GM19455 (cell line): ENCODE measurements around the gene KDM6A.
"Not testable (repeated sequence)": the region's sequence is repeated elsewhere in the genome, so short reads cannot be mapped to it uniquely, and the experiment has no call there.

Source experiments
- ATAC-seq: cut with Tn5 transposase; IDR thresholded peaks from one replicate; pipeline ENCODE4 v1.9.1; 2021; ENCODE audit not compliant: unreplicated experiment

KDM6A gene

DNA sequence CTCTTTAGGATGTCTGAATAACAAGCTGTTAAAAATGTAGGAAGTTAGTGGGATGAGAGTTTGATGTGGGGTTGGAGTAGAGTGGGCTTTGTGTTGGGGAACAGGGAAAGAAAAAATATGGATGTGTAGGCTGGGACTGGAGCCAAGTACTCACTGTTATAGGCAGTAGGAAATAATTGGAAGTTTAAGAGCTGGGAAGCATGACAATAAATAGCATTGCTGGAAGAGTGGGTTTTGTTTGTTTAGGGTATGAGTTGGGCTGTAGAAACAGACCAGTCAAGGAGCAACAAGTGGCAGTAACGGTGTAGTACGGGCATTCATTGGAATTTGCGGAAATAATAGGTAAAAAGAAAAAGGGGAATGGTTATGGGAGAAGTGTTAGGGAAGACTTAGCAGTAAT lies 81.6 kb downstream of the KDM6A start:
- ATAC-seq = no peak

DNA sequence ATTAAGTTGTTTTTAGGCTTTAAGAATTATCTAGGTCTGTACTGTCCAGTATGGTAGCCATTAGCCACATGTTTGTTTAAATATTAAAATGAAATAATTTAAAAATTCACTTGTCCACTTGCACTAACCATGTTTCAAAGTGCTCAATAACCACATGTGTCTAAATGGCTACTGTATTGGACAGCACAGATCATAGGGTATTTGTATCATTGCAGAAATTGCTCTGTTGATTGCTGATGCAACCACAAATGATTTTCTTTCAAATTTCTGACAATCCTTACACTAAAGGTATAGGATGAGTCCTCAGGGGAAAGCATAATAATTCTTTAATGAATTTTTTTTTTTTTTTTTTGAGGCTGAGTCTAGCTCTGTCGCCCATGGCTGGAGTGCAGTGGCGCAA lies 84.9 kb downstream of the KDM6A start:
- ATAC-seq = no peak

DNA sequence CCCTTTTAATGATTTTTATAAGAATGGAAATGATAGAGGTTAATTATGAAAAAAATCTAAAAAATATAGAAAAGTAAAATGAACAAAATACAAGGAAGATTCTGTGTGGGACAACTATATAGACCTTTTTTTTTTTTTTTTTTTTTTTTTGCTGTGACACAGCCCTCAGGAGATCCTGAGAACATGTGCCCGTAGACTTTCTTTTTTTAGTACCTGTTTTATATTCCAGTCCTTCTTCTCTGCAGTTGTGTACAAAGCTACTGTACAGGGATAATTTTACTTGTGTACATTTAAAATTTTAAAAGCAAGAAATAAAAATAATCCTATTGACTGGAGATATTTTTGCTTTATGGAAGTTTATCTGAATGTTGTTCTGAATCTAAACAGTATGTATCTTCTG lies 85.5 kb downstream of the KDM6A start:
- ATAC-seq = no peak

DNA sequence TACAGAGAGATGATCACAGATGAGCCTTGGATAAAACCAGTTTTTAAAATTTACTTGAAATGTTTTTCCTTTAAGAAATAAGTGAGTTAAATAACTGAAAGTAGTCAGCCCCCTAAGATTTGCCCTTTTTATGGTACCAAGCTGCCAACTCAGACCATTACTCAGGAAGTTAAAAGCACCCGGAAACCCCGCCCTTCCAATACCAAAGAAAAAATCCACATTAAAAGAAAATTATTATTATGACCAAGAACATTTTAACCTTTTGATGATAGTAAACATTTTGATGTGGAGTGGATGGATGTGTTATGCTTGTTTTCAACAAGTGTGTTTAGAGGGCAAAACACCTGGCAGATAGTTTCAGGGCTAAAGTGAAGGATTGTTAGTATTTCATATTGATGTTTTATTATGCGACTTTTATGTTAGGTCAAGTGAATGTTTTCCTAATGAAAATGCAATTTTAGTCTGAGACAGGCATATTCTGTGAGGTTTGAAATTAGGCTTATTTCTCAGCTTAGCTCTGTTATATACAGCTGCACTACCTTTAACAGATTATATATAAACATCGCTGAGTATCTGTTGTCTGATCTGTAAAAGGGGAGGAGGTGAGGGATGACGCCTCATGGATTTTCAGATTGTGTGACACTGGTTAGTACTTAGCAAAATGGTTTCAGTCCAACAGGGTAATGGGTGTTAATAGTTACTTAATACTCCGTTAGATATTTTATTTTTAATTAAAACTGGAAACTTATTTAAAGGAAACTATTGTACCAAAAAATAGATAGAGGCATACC lies 89.0 kb downstream of the KDM6A start:
- no peak for ATAC-seq

DNA sequence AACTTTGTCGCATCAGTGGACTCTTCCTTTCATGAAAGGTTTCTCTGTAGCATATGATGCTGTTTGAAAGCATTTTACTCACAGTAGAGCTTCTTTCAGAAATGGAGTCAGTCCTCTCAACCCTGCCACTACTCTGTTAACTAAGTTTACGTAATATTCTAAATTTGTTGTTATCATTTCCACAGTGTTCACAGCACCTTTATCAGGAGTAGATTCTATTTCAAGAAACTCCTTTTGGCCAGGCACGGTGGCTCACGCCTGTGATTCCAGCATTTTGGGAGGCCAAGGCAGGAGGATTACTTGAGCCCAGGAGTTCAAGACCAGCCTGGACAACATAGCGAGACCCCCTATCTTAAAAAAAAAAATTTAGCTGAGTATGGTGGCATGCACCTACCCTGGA lies 90.0 kb downstream of the KDM6A start:
- no peak for ATAC-seq

DNA sequence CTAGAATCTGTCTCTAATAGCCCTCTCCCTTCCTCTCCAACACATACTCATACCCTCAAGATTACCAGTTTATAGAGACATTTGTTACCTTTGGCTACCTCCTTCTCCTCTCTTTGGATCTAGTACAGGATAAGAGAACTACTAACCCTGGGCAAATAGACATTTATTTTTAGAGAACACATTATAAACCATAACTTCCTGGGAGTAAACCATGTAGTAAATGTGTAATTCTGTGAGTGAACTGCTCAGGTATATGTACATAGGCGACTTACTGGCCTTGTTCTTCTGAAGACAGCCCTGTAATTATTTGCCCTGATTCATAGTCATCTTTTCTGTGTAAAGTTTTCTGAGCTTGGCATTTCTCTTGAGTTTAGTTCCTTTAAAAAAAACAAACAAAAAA lies 94.2 kb downstream of the KDM6A start:
- no peak for ATAC-seq

DNA sequence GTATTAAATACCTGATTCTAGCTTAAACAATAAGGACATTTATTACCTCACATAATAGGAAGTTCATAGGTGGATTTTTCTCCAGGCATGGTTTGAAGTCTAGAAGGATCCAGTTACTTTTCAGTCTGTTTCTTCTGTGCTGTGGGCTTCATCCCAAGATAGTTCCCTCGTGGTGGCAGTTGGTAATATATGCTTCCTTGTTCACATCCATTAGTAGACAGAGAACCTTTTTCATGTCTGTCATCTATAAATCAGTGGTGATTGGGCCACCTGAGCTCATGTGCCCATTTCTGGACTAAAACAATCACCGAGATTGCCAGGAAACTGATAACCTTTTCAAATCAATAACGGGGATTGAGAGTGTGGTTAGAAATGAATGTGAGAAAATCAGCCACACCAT lies 97.7 kb downstream of the KDM6A start:
- ATAC-seq = no peak

DNA sequence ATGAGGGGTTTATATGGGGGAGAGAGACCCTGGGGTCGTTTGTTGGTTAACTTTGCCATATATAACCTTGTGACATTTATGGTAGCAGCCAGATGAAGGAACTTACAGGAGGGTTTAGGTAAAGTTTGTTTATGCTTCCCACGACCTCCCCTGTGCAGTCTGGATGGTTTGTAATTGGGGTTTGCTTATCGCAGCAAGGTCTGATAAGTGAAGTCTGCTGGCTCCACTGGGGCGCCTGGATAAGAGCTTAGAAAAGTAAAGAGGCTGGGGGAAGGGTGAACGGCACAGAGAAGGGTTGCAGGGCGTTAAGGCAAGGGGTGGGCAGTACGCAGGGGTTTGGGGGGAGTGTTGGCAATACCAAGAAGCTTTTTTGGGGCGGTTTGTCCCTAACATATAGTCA lies 98.7 kb downstream of the KDM6A start:
- no peak for ATAC-seq

DNA sequence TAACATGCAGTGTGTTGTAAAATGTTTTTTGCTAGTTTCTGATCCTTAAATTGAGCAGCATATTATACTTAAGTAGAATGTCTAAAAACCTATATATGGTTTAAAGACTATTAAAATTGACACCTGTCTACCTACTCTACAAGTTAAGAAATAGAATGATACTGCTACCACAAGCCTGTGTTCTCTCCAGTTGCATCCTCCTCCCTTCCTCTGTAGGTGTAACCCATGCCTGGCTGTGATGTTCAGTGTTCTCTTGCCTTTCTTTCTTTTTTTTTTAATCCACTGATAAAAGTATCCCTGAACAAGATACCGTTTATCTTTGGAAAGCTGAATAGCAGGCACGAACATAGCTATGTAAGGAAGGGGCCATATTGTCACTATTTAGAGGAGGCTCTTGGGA lies 99.1 kb downstream of the KDM6A start:
- ATAC-seq = no peak

DNA sequence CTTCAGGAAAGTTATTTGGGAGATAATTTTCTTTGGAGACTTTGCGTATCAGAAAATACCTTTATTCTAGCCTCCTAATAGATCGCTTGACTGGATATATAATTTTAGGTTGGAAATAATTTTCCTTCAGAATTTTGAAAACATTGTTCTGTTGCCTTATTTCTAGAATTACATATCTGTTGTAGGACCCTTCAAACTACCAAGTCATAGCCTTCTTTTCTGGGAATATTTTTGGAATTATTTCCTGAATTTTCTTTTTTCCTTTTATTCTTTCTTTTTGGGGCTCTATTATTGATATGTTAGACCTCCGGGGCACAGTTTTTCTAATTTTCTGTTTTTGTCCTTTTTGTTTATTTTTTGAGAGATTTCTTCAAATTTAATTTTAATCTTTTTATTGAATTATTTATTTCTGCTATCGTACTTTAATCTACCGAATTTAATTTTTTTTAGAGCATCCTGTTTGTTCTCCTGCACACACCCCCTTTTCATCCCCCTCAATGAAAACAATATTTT lies 100.5 kb downstream of the KDM6A start:
- no peak for ATAC-seq

DNA sequence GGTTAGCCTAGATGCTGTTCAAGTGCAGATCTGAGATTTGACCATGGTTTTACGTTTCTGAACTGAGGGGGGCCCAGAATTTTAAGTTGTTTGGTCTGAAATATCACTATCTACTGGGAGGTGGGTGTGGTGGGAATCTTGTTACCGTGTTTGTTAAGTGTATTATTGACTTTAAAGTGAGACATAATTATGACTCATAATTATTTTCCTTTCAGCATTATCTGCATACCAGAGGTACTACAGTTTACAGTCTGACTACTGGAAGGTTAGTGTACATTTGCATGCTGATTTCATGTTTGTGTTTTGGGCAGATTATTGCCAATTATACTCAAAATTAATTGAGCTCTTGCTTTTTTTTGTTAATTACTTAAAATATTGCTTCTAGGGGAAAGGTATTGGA lies 101.5 kb downstream of the KDM6A start:
- no peak for ATAC-seq

DNA sequence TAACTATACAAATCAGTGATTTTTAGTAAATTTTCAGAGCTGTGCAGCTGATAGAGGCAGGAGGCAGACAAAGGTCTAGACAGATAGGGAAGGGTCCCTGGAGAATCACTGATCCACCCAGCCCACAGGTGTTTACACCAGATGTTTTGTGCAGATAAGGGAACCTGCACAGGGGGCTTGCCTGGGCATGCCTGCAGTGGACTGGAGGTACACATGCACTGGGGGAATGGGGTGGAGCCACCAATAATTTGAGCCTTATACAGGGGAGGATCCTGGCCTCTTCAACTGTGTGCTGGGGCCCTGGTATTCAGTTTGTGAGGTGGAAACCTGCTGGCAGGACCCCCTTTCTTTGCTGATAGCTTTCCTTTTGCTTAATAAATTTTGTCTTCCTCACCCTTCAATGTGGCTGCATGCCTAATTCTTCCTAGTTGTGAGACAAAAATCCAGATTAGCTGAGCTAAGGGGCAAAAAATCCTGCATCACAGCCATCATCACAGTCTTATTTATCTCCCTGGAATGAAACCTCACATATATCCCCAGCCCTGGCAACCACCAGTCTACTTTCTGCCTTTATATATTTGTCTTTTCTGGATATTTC lies 102.8 kb downstream of the KDM6A start:
- no peak for ATAC-seq

DNA sequence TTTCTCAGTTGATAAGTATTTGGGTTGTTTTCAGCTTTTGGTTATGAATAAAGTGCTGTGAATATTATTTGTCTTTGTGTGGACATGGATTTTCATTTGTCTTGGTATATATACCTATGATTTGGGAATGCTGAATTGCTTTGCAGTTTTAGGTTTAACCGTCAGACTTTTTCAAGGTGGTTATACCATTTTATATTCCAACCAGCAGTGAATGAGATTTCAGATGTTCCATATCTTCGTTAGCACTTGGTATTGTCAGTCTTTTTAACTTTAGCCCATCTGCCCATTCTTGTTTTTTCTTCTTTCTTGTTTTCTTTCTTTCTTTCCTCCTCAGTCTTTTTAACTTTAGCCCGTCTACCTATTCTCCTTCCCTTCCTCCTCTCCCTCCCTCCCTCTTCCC lies 106.0 kb downstream of the KDM6A start:
- ATAC-seq = no peak

DNA sequence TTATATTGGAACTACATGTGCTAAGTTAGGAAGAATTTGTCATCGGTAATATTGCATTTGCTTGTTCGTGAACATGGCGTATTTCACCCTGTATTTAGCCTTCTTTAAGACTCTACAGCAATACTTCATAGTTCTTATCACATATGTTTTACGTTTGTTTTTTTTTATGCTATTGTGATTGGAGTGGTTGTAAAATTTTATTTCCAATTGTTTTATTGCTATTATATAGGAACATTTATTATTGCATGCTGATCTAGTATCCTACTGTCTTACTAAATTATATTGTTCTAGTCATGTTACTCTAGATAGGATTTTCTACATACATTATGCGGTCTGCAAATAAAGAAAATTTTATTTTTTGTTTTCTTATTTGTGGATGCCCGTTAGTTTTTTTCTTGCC lies 107.4 kb downstream of the KDM6A start:
- ATAC-seq = no peak

DNA sequence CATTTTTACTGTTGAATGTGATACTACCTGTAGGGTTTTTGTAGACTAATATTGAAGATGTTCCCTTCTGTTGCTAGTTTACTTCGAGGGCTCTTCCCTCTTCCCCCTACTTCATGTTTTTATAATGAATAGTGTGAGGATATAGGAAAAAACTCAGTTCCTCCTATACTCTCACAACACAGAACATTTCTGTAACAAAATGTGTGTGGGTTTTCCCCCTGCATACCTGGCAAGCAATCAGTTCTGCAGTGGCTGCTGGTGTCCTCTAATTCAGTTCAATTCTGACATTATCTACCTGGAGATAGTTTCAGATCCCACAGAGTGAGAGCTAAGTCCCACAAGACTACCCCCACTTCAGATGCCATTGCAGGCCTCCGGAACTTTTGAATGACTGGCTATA lies 107.9 kb downstream of the KDM6A start:
- ATAC-seq = no peak

DNA sequence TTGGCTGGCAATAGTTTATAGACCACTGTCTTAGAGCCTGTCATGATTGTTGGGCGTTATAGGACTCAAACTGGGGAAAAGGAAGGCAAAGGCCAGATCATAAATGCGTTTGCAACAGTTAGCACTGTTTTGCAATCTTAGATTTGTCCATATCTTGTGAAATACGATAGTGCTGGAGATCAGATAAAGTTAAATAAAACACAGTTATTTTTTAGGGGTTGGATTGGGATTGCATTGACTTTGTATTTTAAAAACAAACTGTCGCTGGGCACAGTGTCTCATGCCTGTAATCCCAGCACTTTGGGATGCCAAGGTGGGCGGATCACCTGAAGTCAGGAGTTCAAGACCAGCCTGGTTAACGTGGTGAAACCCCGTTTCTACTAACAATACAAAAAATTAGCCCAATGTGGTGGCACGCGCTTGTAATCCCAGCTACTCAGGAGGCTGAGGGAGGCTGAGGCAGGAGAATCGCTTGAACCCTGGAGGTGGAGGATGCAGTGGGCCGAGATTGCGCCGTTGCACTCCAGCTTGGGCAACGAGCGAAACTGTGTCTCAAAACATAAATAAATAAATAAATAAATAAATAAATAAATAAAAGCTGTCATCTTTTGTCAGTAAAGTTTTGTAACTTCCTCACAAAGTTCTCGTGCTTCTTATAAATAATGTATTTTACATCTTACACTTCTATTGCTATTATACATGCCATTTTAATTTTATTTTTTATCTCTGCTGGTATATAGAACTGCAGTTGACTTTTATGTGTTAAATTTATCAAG lies 117.2 kb downstream of the KDM6A start:
- no peak for ATAC-seq

DNA sequence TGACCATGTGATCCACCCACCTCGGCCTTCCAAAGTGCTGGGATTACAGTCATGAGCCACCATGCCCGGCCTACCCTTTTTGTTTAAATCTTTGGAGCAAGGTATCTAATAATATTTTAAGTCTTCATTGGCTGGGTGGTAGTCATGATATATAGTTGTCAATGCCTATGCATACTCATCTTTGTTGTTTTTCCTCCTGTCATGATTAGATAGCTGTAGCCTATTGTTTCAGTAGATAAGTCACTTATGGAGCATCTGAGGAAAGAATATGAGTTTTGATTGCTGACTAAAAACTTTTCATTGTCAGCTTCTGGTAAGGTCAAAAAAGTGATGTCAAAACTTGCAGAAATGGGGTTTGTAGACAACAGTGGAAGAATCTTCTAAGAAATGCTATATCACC lies 119.8 kb downstream of the KDM6A start:
- no peak for ATAC-seq

DNA sequence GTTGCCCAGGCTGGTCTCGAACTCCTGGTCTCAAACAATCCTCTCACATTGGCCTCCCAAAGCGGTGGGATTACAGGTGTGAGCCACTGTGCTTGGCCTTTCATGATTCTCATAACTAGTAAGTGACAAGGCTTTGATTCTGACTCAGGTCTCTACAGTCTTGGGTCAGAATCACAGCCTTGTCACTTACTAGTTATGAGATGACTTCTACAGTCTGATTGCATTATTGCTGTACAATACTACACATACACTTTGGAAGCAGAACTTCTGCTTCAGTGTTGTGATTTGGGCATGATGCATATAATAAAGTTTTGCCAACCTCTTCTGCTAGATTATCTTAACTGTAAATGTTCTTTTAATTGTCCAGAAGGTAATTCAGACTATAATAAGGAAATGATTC lies 123.3 kb downstream of the KDM6A start:
- no peak for ATAC-seq

DNA sequence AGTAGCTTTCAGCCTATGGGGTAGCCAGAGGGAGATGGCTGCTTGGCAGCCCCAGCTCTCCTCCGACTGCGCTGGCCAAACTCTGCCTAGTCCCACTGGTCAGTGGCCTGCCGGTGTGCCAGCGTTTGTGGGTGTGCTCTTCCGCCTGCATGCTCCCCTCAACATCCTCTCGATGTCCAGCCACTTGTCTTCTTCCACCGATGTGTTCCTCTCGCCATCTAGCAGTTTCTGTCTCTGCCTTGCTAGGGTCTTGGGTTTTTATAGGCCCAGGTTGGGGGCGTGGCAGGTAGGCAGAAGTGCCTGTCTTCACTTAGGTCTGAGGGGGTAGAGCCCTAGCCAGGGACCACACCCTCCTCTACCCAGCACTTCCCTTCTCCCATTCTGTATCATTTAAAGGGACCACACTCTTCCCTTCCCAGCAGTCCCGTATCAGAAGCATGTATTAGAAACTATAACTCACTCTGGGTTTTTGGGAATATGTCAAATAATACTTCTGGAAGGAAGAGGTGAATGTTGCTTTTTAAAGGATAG lies 124.4 kb downstream of the KDM6A start:
- ATAC-seq = no peak

DNA sequence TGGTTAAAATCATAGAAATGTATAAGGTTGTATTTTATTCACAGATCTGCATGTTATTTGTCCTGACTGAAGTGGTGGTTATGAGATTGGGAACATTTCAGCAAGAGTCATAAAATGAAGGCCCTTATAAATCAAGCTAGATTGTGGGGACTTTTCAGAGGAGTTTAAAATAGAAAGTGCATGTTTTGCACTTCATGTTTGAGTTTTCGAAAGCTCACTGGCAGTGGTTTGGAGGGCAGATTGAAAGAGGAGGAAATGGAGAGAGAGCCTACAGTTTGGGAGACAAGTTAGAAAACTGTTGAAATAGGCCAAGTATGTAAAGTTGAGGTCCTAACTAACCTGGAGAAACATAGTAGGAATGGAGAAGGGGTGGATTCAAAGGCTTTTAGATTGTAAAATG lies 124.9 kb downstream of the KDM6A start:
- no peak for ATAC-seq

DNA sequence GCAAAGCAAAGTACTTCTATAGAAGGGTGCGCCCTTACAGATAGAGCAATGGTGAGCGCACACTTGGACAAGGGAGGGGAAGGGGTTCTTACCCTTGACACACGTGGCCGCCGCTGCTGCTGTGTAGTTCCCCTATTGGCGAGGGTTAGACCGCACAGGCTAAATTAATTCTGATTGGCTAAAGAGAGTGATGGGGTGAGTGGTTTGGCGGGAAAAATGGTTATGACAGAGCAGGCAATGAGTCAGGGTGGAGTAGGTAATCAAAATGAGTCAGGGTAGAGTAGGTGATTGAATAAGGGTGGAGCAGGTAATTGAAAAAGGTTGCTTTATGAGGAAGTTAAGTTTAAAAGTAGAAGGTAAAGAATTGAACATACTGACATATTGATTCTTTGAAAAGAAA lies 126.2 kb downstream of the KDM6A start:
- ATAC-seq = not testable (repeated sequence)

DNA sequence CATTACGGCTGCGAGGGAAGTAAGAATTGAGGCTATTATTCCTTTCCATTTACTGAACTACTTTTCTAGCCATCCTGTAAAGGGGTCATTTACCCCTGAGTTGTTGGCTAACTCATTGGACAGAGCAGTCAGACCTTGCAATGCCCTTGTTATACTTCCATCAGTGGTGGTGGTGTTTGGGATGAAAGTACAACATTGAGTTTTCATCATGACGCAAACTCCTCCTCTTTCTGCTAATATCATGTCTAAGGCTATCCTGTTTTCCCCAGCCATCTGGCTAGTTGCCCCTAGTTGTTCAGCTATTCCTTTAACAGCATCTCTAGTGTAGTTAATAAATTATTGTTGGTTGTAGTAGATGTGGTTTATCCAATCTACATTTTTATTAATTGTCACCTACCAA lies 126.9 kb downstream of the KDM6A start:
- ATAC-seq = not testable (repeated sequence)
